Embryonic facial prominence (tissue), 1 donor: ENCODE measurements around the gene ZNF775.
A peak's percentile ranks its signal among the peaks of the same experiment; 100 is the strongest.

Experiments used
- DNase-seq: peaks from one replicate; pipeline ENCODE4 v3.0.0-alpha.2; 2016; ENCODE audit errors: extremely low spot score

ZNF775 gene

DNA sequence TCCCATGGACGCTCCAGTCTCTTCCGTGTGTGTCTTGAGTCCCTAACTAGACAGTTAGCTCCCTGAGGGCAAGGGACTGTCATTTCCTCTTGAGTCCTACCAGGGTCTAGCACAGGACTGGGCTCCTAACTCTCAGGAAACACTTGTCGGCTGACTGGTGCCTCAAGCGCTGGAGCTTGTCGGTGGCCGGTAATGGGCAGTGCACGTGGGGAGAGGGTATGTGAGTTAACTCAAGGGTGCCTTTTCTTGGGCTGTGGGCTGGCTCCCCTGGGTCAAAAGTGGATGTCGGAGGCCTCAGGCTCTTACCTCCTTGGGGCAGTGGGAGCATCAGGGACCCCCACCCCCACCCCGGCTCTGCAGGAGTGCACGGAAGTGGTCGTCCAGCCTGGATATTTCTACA lies 32.9 kb downstream of the ZNF775 start:
- DNase-seq = no peak

DNA sequence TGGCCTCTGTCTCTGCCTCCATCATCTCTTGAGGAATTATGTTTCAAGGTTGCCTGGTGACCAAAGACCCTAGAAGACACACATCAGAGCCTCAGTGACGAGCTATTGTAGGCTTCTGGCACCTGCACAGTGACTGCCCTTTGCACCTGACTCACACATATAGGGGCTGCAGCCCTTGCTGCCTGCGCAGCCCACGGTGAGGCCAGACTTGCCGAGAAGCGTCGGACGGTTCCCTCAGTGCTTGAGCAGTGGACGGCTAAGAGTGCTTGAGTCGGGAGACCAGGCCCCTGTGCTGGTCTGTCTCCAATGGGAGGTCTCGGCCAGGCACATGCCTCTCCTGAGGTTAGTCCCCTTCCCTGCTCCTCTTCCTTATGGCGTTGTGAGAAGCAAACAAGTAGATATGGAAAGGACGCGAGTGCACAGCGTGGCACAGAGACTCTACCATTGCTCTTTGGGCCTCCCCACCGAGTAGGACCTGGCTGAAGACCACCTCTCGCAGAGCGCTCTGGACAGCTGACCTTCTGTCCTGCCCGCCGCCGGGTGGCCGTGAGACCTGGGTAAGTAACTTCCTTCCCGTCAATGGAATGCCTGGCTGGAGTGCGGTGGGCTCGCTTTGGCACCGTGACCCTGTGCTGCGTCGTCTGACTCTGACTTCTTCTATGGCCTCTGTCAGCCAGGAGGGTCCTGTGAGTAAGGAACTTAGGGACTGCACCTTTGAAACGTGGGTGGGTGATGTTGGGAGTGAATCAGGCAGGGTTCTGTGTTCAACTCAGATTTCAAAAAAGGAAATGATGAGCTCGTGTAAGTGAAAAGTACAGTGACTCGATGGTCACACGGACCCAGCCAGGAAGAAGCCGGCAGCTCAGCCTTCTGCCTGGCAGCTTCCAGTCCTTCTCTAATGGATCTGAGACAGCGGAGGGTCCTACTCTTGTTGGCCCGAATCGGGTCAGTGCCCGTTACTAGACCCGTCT lies 33.7 kb downstream of the ZNF775 start:
- DNase-seq = no peak

GRCh38 chr7:150413640-150414081 lies 34.5 kb downstream of the ZNF775 start:
- DNase-seq = no peak

DNA sequence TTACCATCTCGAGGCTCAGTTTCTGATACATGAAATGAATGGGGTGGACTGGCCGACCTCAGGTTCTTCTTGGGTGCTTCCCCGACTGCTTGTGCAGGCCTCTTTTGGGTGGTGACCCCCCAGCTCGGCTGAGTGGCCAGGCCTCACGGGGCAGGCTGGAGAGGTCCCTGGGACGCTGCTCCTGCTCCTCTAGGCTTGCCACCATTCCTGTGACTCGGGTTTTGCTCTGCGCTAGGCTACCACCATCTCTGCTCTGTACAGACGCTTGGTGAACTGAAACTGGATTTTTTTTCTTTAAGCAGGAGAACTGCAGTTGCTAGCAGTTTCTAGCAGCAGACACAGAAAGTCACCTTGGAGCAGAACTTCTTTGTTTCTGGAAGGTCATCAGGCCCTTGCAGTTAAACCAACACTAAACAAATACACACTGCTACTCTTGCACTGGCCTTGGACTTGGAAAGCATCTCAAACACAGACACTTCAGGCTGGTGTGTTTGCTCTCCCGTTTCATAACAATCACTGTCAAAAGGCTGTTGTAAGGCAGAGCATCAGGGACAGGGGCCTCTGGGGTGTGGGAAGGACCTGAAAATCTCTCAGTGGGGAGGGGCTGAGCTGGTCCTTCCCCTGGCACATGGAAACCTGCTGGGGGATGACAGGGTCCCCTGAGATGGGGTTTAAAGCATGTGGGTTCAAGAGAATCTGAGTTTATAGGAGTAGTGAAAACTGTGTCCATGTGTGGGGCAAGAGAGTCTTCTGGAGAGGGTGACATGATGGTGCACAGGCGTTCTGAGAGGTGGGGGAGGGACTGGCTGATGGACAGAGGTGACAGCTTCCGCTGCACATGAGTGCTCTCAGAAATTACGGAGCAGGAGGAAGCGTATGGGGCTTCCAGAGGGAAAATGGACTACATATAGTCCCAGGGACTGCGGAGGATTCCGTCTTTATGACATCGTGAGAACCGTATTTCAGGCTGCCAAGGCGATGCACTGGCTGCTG lies 36.3 kb downstream of the ZNF775 start:
- DNase-seq = no peak

GRCh38 chr7:150417239-150417638 lies 38.1 kb downstream of the ZNF775 start:
- no peak for DNase-seq

DNA sequence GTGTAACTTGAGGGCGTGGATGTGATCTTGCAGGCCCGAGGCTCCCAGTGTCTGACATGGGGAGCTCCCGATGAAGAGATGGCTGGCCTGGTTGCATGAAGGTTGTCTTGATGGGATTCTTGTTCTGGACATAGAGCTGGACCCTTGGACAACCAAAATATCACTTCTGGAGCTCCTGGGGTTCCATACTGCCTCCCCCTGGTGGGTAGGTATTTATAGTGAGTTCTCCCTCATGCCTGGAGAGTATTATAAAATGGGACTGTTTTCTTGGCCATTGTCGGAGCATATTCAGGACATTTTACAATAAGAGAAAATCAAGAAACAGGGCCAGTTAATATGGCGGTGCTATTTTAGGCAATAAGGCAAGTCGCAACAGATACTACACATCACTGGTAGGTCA lies 38.7 kb downstream of the ZNF775 start:
- DNase-seq = no peak

DNA sequence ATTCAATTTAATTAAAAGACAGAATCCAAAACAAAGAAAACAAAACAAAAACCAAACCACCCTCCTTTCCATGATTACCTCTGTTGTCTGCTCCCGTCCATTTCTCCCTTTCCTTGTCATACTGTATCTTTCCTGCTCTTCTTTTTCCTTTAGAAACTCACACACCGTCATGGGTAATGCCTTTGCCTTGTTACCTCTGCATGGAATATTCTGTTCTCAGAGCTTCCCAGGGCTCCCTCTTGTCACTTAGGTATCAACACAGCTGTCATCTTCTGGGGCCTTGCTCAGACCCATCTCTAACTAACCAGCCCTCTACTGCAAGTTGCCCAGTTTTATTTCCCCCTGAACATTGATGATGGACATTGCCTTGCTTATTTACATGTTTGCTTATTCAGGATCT lies 41.1 kb downstream of the ZNF775 start:
- DNase-seq = no peak

GRCh38 chr7:150420987-150421674 lies 42.0 kb downstream of the ZNF775 start:
- peak; percentile 36 for DNase-seq

DNA sequence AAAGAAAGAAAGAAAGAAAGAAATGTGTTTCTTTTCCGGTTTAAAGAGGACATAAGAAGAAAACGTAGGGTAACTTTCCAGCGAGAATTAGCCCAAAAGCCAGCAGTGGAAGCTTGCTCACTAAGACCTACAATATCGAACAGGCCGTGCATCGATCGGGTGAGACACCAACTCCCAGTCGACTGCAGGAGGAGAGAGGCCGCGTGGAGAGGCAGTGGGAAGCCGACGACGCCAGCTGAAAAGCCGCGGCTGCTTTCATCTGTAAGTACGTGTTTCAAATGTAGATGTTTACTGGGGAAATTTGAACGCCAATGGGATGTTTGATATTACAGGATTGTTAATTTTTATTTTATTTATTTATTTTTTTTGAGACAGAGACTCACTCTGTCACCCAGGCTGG lies 42.7 kb downstream of the ZNF775 start:
- DNase-seq = no peak

GRCh38 chr7:150425670-150426069 lies 46.5 kb downstream of the ZNF775 start:
- no peak for DNase-seq

GRCh38 chr7:150428671-150429451 lies 49.7 kb downstream of the ZNF775 start:
- no peak for DNase-seq

- DNase-seq = no peak
Observed at GRCh38 chr7:150429699-150430098, 50.6 kb downstream of the ZNF775 start.

DNA sequence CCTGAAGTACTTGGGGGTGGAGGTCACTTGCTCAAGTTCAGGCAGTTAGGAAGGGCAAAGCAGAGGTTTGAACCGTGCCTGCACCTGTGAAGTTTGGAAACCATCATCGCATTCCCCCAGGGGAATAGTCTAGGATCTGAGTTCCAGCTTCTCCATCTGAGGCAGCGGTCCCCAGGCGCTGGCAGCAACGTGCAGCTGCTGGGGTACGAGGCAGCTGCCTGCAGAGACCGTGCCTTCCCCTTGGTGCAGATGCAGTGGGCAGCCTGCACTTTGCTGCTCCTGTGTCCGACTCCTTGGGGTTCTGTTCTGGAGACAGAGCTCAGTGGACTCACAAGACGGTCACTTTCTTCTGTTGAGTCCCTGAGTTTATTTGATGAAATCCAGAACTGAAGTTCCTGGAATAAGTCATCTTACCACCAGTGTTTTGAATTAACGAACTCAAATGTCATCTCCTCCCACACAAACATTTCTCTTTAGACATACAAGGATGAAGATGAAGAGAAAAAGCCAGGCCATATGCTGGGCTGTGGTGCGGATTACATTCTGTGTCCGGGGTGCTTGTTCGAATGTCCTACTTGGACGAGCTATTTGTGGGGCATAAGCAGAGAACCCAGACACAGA lies 51.4 kb downstream of the ZNF775 start:
- DNase-seq = no peak

- DNase-seq = no peak
Observed at GRCh38 chr7:150431839-150432658, 52.9 kb downstream of the ZNF775 start.

DNA sequence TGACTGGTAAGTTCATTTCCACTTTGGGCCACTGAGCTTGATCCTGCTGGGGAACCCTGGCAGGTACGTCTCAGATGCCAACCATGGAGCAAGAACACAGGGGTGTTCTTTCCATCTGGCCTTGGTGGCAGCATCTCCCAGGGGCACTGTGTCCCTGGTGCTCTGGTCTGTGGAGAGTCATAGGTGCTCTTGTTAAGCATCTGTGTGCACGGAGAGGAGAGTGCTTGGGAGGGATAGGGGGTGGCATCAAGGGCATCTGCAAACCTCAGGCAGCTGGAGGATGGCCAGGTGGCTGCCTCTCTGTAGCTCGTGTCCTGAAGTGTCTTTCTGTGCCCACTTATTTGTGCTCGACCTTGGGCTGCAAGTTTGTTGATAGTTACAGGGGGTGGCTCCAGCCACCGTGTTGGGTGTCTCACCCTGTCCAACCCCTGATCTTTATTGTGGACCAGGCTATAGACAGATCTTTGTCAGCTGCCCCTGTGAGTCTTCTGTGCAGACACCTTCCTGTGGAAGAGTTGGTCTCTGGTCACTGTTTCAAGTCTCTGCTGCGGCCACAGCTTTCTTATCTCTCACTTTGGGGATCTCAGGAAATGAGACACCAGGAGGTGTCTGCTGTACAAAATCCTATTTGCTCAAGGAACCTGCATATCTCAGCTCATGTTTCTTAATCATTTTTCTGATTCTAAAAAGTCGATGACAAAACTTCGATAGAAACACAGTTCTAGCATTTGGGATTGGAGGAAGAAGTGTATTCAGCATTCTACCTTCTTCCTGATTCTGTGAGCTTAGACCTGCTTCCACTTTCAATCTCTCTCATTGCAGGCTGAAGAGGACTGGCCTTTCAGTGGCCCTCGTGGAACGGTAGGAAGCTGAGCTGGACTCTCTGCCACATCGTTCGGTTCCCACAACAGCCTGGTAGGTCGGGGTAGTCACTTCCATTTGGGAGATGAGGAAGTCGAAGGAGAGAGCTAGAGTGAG lies 54.1 kb downstream of the ZNF775 start:
- no peak for DNase-seq

GRCh38 chr7:150434240-150434639 lies 55.1 kb downstream of the ZNF775 start:
- DNase-seq = no peak

- no peak for DNase-seq
Observed at GRCh38 chr7:150435047-150435389, 55.9 kb downstream of the ZNF775 start.

- no peak for DNase-seq
Observed at GRCh38 chr7:150435390-150436073, 56.4 kb downstream of the ZNF775 start.
